GM19324 (cell line): ENCODE data around the gene DPP6.

Source experiments
- ATAC-seq: cut with Tn5 transposase; IDR thresholded peaks from one replicate; pipeline ENCODE4 v1.9.1; 2021; ENCODE audit warnings: mild to moderate bottlenecking, moderate library complexity; ENCODE audit not compliant: unreplicated experiment, low FRiP score

The DPP6 gene

DNA sequence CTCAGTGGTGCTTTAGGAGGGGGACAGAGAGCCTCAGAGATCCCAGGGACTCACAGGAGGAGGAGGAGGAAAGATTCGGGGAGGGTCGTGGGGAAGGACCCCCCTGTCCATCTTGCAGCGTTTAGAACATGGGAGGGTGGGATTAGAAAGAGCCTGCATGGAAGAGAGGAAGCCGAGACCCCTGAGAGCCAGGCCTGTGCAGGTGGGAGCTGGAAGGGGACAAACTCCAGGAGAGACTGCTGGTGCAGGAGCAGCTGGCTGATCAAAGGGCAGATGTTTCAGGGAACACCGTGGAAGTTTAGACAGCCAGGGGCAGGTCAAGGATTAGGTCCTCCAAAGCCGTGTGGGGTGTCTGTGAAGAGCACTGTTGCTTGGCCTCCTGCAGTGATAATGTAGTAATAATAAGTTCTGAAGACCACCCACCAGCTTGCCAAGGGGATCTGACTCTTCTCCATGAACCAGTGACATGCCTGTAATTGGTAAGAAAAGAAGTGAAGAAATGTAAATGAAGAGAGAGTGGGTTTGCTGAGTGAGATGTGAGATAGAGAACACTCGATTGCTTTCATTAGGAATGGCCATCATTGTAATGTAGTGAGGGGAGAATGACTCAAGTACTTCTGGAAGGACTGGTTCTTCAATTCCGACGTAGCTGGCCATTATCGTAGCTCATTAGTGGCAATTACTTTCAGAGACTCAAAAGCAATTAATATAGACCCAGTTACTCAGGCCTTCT lies 525.1 kb downstream of the DPP6 start:
- no peak for ATAC-seq

- ATAC-seq: no peak
Measured at GRCh38 chr7:154578336-154578735, 526.1 kb downstream of the DPP6 start.

DNA sequence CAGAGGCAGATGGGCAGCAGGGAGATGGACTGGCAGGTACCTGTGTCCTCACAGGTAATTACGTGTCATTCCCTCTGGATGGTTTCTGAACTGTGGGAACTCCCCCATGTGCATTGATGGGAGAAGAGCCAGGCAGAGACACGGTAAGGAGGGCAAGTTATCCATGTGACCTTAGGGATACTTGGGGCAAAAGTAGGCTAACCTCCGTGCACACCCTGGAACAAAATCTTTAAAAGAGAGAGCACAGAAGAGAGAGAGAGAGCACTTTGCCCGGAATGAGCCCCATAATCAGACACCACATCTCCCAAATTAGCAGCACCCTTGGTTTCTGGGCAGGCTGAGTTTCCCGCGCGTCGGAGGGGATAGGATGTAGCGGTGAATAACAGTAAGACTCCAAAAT lies 527.5 kb downstream of the DPP6 start:
- ATAC-seq: no peak

DNA sequence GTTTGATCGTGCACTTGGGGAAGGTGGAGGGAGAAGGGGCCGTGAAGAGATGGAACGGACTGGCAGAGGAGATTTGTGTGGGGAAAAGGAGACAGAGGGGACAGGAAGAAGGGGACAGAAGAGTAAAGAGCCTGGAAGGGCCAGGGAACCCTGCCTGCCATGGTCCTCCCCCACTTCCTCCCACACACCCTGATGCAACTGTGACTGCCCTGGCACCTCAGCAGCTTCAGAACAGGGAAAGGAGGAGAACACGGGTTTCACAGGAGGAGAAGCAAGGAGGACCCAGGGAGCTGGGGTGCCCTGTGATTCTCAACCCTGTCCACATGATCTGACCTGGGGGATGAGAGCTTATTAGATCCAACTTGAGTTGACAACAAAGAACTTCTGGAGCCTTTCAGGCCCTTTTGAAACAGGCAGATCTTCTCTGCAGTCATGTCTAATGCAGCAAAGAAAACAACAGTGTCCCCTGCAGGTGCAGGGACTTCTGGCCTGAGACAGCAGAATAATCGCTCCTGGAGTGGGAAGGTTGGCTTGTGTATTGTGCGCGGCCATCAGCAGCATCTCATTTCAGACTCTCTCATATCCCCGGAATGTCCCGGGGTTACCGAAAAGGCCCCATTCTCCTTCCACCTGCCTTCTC lies 529.2 kb downstream of the DPP6 start:
- ATAC-seq: no peak

- ATAC-seq: no peak
Measured at GRCh38 chr7:154583454-154583853, 531.3 kb downstream of the DPP6 start.

DNA sequence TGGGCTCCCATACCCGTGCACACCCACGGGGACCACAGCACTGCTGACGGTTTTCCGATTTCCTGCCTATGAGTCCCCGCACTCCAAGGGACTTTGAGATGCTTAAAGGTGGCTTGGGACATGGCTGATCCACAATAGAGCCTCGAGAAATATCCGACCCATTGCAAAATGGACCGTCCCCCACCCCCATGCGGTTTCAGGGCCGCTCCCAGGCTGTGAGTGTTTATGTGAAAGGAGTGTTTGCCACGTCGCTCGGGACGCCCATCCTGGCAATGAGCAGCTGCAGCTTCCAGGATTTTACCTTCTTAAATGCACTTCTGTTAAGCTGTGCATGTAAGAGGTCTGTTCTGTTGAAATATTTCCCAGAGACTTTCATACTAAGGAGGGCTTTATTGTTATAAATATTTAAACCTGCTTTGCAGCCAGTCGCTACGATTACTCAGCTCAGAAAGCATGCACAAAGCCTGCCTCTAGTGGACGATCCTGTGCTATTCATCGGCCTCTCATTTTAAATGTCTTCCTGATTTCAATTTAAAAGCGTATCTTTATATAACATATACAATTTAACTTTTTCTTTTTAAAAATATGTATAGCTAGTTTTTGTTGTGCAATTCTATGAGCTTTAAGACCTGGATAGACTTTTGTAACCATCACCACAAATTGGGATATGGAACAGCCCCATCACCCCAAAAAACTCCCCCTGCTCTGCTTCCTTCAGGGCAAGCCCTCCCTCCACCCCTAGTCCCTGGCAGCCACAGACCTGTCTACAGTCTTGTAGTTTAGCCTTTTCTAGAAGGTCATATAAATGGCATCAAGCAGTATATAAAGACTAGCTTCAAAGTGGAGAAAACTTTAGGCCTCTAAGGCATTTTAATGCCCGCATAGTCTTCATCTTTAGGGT lies 532.4 kb downstream of the DPP6 start:
- ATAC-seq: no peak

GRCh38 chr7:154587792-154588191 lies 535.6 kb downstream of the DPP6 start:
- ATAC-seq: no peak

GRCh38 chr7:154591544-154591943 lies 539.3 kb downstream of the DPP6 start:
- ATAC-seq: no peak

DNA sequence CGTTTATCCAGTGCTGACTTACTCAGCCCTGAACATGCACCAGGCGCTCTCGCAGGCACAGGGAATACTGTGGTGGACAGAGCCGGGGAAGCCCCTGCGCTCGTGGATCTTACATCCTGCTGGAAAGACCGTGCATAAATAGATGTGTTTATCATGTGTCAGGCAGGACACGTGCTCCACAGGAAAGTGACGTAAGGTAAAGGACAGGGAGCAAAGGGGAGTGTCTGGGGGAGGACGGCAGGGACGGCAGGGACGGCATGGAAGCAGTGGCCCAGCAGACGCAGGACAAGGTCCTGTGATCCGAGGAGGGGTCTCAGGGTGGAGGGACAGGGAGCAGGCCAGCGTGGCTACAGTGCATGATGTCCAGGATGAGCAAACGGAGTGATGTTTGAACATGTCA lies 540.2 kb downstream of the DPP6 start:
- no peak for ATAC-seq

DNA sequence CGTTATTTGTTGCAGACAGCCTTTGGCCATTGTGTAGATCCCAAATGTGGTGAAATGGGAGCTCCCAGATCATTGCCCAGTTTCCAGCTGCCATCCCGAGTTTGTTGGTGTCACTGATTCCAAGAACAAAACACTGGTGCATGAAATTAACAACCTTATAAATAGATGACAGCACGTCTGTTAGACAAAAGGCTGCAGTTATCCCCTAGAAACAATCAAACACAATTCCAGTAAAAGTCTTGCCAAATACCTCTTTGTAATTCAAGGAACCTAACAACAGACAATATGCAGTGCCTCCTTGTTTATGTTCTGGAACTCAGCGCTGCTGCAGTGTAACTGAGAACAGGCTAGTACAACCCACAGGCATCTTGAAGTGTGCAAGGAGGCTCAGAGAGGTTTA lies 546.2 kb downstream of the DPP6 start:
- no peak for ATAC-seq

- no peak for ATAC-seq
Measured at GRCh38 chr7:154598864-154599263, 546.7 kb downstream of the DPP6 start.

- no peak for ATAC-seq
Measured at GRCh38 chr7:154610903-154611302, 558.7 kb downstream of the DPP6 start.

DNA sequence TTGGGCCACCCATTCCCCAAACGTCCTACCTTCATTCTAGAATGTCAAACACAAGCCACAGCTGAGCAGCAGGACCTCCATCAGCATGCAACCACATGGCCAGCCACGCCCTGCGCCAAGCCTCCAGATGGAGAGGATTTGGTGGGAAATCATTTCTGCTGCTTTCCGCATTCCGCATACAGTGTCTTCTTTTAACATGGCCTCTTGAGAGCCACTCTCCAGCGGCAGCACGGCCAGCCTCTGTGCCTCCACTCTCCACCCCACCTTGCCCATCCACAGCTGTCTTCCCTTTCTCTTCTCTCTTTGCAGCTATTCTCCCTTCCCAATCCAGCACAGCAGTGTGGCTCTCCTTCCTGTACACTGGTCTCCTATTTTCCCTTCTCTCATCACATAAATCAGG lies 561.6 kb downstream of the DPP6 start:
- no peak for ATAC-seq

- no peak for ATAC-seq
Measured at GRCh38 chr7:154620141-154620755, 568.0 kb downstream of the DPP6 start.

DNA sequence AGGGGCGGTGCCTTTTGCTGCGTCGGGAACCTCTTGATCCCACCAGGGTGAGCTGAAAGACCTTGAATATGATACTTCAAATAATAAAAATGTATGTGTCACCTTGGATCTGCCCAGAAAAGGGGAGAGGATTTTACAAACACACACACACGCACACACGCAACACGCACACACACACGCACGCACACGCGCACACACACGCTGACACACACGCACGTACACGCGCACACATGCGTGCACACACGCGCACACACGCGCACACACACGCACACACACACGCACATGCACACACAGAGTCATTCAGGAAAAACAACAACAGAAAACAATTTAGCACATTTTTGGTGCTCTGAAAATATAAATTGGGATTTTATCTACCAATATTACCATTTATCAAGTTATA lies 571.2 kb downstream of the DPP6 start:
- no peak for ATAC-seq

- ATAC-seq: no peak
Measured at GRCh38 chr7:154627646-154628290, 575.6 kb downstream of the DPP6 start.

DNA sequence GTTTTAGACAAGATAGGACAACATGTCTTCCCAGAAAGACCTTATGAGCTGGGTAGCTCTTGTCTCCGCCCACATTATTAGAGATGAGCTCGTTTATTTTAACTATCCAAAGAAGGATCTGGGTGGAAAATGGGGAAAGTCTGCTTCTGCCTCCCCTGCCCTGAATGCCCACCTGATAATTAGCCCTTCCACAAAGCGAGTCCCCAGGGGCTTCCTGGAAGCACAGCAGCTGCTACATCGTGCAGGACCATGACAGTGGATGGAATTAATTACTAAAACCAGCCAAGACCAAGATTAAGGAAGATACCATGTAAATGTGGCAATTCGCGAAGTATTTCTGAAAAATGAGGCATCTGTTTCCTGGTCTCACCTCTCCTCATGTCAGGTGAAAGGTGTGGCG lies 576.4 kb downstream of the DPP6 start:
- no peak for ATAC-seq

DNA sequence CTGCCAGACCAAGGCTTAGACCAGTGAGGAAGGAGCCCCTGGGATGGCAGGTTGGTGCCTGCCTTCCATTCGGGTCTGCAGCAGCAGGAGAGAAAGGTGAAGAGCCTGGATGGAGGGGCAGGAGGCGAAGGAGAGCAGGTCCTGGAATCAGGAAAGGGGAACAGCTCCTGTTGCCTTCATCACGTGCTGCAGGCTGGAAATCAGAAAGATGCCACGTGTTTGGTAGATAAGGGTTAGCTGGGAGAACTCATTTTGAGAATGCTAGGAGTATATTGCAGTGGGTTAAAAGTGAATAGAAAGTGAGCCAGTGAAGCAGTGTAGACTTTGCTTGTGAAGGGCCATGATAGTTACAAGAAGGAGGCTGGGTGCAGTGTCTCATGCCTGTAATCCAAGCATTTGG lies 579.0 kb downstream of the DPP6 start:
- no peak for ATAC-seq

- no peak for ATAC-seq
Measured at GRCh38 chr7:154633641-154634040, 581.4 kb downstream of the DPP6 start.

GRCh38 chr7:154638286-154638685 lies 586.1 kb downstream of the DPP6 start:
- ATAC-seq: no peak
